HFF-Myc (cell line): ENCODE measurements around the gene HABP4.

Source experiments
- DNase-seq: peaks from one replicate; pipeline ENCODE4 v3.0.0-alpha.2; 2011; ENCODE audit warnings: low read depth; ENCODE audit errors: extremely low read depth
- H3K4me3 ChIP-seq: replicated peaks from 2 replicates; pipeline ENCODE4 v1.5.1; 2011; ENCODE audit warnings: low read depth, mild to moderate bottlenecking, control low read depth, low read length
- CTCF ChIP-seq: IDR thresholded peaks from 2 replicates; pipeline ENCODE4 v1.5.1; 2012; ENCODE audit warnings: mild to moderate bottlenecking, low read depth, low read length, control low read depth; ENCODE audit errors: missing control alignments

HABP4 gene

GRCh38 chr9:96509026-96509425 is 59.1 kb downstream of the HABP4 start:
- TF ChIP-seq CTCF = no peak
- H3K4me3 ChIP-seq = no peak overlapping the region
- DNase-seq = no peak

- TF ChIP-seq CTCF = no peak
- no peak for DNase-seq
- H3K4me3 ChIP-seq = no peak overlapping the region
Observed at GRCh38 chr9:96509848-96510247, 59.9 kb downstream of the HABP4 start.

- no peak for TF ChIP-seq CTCF
- no peak for DNase-seq
- H3K4me3 ChIP-seq = no peak overlapping the region
Observed at GRCh38 chr9:96510258-96510657, 60.3 kb downstream of the HABP4 start.

GRCh38 chr9:96512240-96512639 is 62.3 kb downstream of the HABP4 start:
- TF ChIP-seq CTCF = no peak
- no peak overlapping the region for H3K4me3 ChIP-seq
- no peak for DNase-seq

GRCh38 chr9:96513622-96514021 is 63.7 kb downstream of the HABP4 start:
- DNase-seq = no peak
- no peak for TF ChIP-seq CTCF

GRCh38 chr9:96514108-96514799 is 64.3 kb downstream of the HABP4 start:
- DNase-seq = no peak
- no peak overlapping the region for H3K4me3 ChIP-seq
- TF ChIP-seq CTCF = no peak

More at GRCh38 chr9:96513622-96514021, 63.7 kb downstream of the HABP4 start:
- H3K4me3 ChIP-seq = no peak overlapping the region

- TF ChIP-seq CTCF = no peak
- no peak overlapping the region for H3K4me3 ChIP-seq
- DNase-seq = no peak
Observed at GRCh38 chr9:96514800-96515158, 64.8 kb downstream of the HABP4 start.
